T-helper 2 cell treated with Interferon-gamma antibody and Interleukin-4, amounts not matched to agents 100 ng/mL and 5 ng/mL, for 36 hours (primary cell): ENCODE data around the gene DENND2C. TPM values are rescaled to one million over a fixed set of nuclear protein-coding genes. Genes with fewer than 3 reads are reported as not detected.

ENCODE experiments used
- intact Hi-C: fragments of 100-400 bp; cut with micrococcal nuclease; formaldehyde crosslinking; loops from one replicate; pipeline ENCODE4 v1.15.1; 2023
- total RNA-seq: library from RNA; stranded (reverse); gene quantifications from 2 replicates; pipeline ENCODE4 v1.2.3, GENCODE V29; 2022

Gene DENND2C, protein sequence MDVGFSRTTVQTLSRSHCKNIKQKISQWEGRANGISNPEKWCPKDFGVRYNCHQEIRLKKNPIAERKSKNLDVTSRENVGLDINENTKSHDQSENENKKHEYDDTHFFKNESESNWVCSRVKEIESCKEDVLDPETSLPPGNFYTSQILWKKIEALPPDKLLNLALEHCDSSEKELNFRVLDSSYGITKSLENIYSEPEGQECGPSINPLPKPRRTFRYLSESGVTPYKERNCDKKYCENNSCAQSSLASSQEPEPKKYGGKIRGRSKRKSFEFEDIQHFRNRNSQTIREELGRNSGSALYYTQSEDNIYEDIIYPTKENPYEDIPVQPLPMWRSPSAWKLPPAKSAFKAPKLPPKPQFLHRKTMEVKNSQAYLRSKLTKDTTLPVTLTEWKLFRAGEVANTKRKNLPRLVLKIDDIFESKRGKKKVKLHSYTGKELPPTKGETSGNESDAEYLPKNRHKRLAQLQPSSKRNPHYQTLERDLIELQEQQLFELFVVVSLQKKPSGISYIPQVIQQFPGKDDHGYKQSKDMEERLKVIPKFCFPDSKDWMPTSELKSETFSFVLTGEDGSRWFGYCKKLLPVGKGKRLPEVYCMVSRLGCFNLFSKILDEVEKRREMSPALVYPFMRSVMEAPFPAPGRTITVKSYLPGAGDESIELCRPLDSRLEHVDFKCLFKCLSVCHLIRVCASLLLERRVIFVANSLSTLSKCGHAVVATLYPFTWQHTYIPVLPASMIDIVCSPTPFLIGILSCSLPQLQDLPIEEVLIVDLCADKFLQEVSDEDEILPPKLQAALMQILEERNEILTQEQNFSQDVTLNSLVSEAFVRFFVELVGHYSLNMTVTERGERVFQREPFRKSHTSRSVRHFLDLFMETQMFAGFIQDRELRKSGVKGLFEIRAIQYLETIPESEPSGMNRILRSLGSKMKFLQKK
- total RNA-seq: 0.05 and 0.11 TPM in 2 replicates

DNA sequence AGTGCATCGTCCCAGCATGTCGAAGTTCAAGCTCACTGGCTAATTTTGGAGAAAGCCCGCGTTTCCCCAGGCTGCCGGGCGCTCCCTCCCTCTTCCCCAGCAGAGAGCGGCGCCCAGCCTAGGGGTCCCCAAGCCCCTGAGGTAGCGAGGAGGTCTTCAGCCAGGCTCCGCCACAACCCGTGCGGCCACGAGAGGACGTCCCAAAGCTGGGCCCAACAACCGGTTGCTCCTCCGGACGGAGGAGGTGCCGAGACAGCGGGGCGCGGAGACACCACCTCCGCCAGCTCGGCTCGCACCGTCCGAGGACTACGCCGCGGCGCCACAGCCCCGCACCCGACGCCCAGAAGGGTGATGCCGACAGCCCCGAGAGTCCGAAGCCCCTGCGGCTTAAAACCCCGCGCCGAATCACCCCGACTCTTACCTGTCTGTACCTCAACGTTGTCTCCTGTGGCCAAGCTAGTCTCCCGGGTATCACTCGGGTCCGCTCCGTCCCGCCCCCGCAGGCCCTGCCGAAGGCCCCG is at the start of gene DENND2C:
Gene DENND2C, minus strand, starts transcription at position 488 of the 521 bp plus-strand sequence. CDS start 44,065 bp downstream, outside the sequence.
- intact Hi-C loops: loop anchor here (1.0 to 5.0 kb wide), 4 partner anchors 47 to 323 kb away; partner anchors contain the start of genes BCAS2, NRAS and TRIM33

DNA sequence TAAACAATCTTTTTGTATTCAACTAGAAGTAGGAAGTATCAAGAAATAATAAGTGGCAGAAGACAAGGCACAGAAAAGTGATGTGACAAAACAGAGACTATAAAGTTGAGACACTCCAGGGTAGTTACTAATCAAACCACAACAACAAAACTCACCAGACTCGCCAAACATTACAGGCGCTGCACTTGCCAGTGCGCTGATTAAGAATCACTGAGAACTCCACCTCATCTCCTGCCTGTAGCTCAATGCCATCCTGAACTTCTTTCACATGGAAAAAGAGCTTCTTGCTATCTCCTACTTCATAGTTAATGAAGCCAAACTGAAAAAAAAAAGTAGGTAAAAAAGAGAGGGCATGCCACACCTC is 49.6 kb upstream of the DENND2C start:
- intact Hi-C loops: loop anchor here (5.0 to 10.0 kb wide), 3 partner anchors 378 to 905 kb away; partner anchors contain the start of gene RSBN1

DNA sequence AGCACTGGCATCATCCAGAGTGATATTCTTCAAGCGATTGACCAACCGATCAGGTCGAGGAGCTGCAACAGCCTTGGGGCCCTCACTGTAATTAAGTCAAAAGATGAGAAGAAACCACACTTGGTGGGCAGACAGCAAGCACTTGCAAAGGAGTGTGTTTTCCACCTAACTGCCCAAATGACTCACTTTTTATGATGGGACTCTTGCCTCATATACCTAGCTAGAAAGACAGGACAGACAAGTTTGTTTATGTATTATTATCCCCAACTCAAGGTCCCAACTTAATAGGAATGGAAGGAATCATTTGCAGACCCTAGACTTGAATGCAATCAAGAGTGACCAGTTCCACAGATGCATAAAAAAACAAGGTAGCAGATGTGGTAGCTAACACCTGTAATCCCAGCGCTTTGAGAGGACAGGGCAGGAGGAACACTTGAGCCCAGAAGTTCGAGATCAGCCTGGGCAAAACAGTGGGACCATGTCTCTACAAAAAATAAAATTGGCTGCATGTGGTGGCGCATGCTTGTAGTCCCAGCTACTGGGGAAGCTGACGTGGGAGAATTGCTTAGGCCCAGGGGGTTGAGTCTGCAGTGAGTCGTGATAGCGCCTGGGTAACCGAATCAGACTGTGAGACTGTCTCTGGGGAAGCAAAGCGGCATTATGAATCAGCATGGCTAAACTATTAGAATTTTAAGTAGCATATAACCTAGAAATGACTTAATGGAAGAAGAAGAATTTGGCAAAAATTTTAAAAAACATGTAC is 49.0 kb upstream of the DENND2C start:
- intact Hi-C loops: loop anchor here (5.0 to 10.0 kb wide), 3 partner anchors 378 to 904 kb away; partner anchors contain the start of gene RSBN1

DNA sequence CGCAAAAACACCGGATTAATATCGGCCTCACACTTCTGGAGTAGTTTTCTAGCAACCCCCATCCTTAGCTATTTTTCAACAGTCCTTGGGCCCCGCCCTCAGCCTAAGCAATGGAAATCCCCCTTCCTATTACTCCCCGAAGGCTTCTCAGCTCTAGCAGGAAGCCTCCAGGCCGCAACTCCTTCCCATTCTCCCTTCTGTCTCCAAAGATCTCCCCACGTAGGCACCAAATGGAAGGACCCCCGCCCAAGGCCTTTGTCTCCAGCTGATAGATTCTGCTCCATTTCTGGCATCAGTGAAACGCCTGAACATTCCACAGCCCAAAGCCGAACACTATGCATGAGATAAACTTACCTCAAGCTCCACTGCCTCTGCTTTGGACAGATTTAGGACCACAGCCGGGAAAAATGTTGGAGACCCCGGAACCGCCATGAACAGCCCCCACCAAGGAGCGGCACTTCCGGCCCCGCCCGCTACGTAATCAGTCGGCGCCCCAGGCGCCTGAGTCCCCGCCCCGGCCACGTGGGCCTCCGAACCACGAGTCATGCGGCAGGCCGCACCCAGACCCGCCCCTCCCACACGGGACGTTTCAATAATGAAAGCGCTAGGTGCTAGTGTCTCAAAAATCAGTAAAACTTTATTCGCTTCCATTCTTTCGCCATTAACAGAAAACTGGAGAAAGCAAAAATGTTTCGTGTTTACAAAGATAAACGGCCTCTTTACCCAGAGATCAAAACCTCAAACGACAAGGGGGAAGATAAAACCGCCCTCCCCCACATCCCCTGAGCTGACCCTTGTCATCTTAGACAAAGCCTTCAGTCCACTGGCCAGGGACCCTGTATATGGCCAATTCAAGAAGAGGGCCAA is 46.7 kb upstream of the DENND2C start, which contains the start of gene NRAS:
Gene NRAS, minus strand, starts transcription at position 468 of the 867 bp plus-strand sequence. CDS start 611 bp downstream, outside the sequence.
- intact Hi-C loops: loop anchor here (1.0 to 10.0 kb wide), 10 partner anchors 41 to 926 kb away; partner anchors contain the start of genes BCAS2, CSDE1, DENND2C and RSBN1

DNA sequence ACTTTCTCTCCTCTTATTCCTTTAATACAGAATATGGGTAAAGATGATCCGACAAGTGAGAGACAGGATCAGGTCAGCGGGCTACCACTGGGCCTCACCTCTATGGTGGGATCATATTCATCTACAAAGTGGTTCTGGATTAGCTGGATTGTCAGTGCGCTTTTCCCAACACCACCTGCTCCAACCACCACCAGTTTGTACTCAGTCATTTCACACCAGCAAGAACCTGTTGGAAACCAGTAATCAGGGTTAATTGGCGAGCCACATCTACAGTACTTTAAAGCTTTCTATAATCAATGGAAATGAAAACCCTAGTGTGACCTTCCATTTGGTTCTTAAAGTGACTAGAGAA is 46.1 kb upstream of the DENND2C start:
- intact Hi-C loops: loop anchor here (1.0 to 10.0 kb wide), 10 partner anchors 41 to 927 kb away; partner anchors contain the start of genes BCAS2, CSDE1, DENND2C and RSBN1

DNA sequence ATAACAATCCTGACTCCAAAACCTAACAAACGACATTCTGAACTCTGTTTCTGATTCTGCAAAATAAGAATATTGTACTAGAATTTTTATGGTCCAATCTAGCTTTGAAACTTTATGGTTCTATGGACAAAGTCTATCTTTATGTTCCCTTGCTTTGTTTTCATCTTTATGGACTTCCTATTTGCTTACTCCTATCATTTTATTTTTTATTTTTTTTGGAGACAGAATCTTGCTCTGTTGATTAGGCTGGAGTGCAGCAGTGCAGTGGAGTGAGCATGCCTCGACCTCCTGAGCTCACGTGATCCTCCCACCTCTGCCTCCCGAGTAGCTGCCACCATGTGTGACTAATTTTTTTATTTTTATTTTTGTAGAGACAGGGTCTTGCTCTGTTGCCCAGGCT is 43.1 kb upstream of the DENND2C start:
- intact Hi-C loops: loop anchor here (10.0 kb wide), 2 partner anchors 778 to 898 kb away; partner anchors contain the start of gene RSBN1

DNA sequence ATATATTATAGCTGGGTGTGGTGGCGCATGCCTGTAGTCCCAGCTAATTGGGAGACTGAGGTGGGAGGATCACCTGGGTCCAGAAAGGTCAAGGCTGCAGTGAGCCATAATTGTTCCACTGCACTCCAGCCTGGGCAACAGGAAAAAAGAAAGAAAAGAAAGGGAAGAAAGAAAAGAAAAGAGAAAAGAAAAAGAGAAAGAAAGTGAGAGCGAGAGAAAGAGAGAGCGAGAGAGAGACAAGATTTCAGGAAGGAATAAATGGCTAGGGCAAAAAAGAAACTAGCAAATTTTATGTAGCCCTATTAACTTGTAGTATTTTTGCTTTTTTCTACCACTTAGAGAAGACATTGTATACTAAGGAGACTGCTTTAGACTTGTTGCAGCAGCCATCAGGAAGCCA is 40.5 kb upstream of the DENND2C start:
- intact Hi-C loops: loop anchor here (10.0 kb wide), 2 partner anchors 776 to 896 kb away; partner anchors contain the start of gene RSBN1

DNA sequence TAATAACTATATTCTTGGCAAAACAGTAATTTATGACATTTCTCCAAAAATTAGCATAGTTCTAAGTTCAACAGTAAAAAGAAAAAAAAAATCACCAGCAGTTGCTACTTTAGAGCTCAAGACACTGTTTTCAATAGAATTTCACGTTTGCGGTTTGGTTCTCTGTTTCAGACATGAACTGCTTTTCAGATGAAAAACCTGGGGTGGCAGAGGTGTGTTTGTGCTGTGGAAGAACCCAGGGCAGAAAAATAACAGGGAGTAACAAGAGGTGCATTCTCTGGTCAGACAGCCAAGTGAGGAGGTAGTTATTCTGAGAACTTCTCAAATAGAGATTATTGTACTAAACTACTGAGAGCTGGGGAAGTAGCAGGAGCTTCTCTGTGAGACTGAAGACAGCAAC is 37.8 kb upstream of the DENND2C start:
- intact Hi-C loops: no loop called here

DNA sequence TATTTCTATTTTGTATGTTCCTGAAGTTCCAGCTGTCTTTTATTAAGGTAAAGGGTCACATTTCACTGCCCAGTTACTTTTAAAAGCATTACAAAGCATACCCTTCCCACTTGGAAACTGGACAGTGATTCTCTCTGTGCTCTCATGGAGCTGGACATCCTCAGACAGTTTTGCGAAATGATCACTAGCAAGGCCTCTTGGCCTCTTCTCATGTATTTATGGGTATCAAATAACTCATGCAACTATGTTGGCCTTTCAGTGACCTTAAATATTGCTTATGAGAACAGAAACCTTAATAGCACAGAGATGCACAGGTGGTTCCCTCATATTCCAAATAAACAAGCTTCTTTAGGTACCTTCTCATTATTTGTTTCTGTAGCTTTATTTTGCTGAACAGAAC is 33.4 kb upstream of the DENND2C start:
- intact Hi-C loops: no loop called here

DNA sequence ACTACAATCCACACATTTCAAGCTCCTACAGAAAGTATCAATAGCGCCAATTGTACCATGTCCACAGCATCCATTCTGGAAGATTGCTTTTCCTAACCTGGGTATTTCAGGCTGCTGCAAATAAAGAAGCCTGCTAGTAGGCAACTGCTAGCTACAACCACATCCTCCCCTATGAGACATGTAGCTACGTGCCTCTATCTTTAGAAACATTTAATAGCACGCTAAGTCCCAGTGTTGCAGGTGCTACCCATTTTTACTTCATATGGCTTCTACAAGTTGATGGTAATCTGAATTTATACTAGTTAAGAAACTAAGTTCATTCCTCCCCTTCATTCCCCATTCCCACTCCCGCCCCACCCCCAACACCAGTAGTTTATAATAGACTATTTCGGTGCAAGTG is 32.9 kb upstream of the DENND2C start:
- intact Hi-C loops: no loop called here

DNA sequence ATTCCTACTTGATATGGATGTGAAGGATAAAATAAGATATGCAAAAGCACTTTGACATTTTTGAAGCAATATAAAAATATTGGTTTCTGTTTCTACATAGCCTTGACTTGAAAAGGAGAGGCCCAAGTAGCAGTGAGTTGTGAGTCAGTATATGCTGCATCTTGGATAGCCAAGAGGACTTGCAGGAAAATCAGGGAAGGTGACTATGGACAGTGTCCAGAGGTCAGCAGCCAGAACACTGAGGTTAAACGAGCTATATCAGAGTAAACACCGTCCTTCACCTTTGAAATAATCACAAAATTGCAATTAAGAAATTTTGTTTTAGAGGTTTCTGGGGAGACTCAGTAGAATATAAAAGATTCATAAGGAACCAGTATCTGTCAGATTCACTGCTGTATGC is 32.1 kb upstream of the DENND2C start:
- intact Hi-C loops: no loop called here

DNA sequence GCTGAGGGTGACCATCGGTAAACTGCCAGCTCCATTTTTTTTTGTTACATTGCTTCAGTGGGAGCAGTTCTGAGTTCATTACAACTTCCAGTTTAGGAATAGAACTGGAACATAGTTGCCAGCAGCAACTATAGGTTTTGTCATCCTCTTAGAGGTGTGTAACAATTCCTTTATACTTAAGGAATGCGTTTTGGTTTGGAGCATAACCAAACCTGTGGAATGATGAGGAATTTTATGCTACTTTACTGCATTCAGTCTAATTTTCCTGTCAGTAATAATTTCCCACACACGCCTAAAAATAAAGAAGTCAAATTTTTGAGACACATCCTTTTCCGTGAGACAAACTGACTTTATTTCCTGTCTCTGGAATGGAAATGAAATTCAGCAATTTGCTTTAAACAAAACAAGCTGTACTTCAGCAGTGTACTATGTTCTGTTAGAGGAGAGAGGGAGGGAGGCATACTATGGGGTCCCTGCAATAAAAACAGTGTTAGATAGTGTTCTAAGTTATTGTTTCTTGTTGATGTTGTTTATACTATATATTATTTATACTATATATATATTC is 30.3 kb upstream of the DENND2C start:
- intact Hi-C loops: no loop called here

DNA sequence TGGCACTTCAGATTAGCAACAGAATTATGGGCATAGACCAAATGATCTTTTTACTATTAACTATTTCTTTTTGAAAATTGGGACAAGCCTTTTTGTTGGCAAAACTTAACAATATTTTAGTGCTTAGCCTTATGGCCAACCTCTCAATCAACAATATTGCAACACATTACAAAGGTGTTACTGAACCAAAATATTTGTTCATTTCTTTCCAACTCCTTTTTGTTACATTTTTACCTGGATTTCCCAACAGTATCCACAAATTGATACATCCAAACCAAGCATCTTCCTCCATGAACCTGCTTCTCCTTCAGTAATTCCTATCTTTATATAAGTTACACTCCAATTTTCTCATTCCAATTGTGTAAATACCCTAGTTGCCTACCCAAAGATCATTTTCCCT is 27.0 kb upstream of the DENND2C start:
- intact Hi-C loops: no loop called here

DNA sequence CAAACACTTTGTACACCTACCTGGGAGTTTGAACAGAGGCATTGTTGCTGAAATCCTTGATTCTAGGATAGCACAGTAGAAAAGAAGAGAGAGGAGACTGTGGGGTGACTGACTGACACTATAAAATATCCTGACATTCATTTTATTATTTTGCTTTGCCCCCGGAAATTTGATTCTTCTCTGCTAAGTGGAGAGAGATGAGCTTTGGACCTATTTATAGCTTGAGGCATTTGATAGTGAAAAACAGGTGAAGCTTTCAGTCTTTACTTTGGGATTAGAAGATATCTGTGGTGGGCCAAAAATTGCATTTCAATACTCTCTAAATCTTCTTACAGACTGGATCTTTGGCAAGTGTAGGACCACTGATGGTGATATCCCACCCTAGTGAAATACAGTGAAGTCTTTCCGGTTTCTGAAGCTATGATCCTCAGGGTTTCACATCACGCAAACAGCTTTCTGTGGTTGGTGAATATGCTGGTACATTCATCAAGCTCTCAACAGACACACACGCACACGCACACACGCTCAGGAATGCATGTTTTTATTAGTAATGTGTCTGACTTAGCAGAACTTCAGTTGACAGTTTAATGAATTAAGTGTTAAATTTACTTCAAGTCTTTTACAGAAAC is 25.7 kb upstream of the DENND2C start, which contains the start of gene AMPD1:
Gene AMPD1, minus strand, starts transcription at position 117 of the 629 bp plus-strand sequence. Its CDS starts 75 bp downstream, at position 42.
- intact Hi-C loops: no loop called here

DNA sequence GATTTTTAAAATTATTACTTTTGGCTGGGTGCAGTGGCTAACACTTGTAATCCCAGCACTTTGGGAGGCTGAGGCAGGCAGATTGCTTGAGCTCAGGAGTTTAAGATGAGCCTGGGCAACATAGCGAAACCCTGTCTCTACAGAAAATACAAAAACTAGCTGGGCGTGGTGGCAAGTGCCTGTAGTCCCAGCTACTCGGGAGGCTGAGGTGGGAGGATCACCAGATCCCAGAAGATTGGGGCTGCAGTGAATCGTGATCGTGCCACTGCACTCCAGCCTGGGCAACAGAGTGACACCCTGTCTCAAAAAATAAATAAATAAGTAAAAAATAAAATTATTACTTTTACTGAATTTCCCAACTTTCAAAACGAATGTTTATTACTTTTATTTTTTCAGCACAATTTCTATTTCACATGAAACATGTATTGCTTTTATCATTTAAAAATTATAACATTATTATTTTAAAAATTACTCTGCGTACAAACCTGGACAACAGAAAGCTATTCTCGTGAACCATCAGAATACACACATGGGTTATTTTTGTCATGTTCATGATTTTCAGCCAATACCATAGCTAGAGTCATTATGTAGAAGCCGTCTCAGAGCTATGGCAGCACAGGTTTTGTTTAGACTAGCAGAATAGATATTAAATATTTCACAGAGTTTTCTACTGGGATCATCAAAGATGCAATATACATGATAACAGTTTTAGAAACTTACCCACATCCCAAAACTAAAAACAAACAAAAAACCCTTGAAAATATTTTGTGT is 24.9 kb upstream of the DENND2C start:
- intact Hi-C loops: no loop called here

DNA sequence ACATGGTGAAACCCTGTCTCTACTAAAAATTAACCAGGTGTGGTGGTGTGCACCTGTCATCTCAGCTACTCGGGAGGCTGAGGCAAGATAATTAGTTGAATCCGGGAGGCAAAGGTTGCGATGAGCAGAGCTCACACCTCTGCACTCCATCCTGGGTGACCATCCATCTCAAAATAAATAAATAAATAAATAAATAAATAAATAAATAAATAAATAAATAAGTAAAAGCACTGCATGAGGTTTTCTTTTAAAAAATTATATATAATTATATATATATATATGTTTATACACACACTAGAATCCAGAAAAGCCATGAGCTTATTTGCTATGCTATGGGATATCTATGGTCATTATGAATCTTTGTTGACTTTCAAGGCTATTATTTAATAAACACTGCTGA is 23.1 kb upstream of the DENND2C start:
- intact Hi-C loops: no loop called here

DNA sequence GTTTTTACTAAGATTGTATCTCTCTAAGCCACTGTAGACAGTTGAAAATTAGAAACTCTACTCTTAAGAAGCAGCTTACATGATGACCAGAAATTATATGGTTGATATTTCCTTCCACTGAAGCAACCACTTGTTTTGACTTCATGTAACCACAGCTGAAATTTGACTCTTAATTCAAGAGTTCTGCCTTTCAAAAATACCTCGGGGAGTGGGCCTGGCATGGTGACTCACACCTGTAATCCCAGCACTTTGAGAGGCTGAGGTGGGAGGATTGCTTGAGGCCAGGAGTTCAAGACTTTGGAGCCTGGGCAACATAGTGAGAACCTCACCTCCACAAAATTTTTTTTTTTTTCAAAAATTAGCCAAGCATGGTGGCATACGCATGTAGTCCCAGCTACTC is 21.2 kb upstream of the DENND2C start:
- intact Hi-C loops: no loop called here

DNA sequence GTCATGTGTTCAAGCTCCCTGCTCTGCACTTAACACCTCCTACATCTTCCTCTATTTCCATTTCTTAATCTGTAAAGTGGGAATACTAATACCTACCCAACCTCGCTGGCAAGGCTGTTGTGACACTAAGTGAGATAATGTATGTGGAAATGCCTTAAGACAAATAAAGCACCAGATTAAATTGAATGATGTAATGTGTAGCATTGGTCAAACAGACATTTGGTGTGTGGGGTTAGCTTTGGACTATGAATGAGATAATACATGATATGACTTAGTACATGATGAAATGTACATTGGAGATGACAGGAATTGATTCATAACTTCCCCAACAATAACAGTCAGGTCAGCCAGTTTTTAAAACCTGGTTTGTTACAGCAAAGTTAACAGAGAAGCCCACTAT is 20.3 kb upstream of the DENND2C start:
- intact Hi-C loops: no loop called here
